NB4 (cell line): ENCODE results near the gene ENTR1.

Source experiments
- DNase-seq: peaks from one replicate; pipeline ENCODE4 v3.0.0; 2010; ENCODE audit warnings: low read depth
- H3K4me3 ChIP-seq: one replicate; pipeline ENCODE4 v1.5.1; 2011; ENCODE audit warnings: mild to moderate bottlenecking, low read depth, low read length, moderate library complexity
- MYC ChIP-seq: IDR thresholded peaks from 2 replicates; pipeline ENCODE4 v1.6.1; 2011; ENCODE audit warnings: low read depth, low read length
- POLR2A ChIP-seq: IDR thresholded peaks from 2 replicates; pipeline ENCODE4 v1.6.1; 2011; ENCODE audit warnings: mild to moderate bottlenecking; ENCODE audit not compliant: insufficient read length; ENCODE audit errors: extremely low read depth
- TF ChIP-seq, protein P1 (sequence below): IDR thresholded peaks from 2 replicates; pipeline ENCODE4 v1.6.1; 2011; ENCODE audit warnings: low read depth, low read length
- TF ChIP-seq, protein P2 (sequence below): IDR thresholded peaks from one replicate; pipeline ENCODE4 v1.5.1; 2012; ENCODE audit warnings: low read depth, low read length

The ENTR1 gene

DNA sequence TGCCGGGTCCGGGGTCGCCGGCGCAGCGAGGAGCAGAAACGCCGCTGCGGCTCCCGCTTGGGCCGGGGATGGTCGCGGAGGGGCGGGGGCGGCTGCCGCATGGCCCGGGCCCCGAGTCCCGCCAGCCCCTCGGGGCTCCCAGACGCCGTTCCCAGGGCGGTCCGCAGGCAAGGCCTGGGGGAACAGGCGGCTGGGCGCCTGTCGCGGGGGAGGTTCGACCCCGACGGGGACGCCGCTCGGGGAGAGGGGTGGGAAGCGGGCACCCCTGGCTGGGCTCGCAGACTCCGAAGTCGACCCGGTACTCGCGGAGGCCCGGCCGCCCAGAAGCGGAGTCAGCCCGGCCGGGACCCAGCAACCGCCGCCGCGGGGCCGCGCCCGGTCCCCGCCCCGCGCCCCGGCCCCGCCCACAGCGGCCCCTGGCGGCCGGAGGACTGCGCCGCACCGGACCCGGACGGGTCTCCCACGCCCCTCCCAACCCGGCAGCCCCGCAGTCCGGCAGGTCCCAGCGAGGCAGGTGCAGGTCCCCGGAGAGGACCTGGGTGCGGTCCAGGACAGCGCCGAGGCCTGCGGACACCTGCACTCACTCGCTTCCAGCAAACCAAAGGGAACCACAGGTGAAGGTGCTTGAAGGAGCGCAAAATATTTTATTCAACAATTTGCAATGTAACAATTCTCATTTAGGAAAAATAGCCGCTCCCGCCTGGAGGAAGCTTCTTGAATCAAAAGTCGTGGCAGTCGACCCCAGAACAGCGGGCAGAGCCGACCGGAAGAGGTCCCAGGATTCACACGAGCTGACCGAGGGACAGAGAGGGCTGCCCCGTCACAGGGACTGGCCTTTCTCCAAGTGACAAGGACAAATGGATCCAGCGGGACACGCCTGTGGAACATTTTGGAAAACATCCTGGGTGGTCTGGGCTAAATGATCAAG is 29.3 kb upstream of the ENTR1 start, which contains the start of gene INPP5E:
INPP5E (minus strand) TSS at position 365 of the 928 bp plus-strand sequence. CDS start 426 bp downstream, outside the sequence.
- H3K4me3 ChIP-seq, result peak within 1 kb of the TSS; percentile 56
- peak; percentile 75 for DNase-seq
- no peak; the same call in 1 of the 2 replicates for TF ChIP-seq MYC
- TF ChIP-seq, protein P1, sequence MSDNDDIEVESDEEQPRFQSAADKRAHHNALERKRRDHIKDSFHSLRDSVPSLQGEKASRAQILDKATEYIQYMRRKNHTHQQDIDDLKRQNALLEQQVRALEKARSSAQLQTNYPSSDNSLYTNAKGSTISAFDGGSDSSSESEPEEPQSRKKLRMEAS, result no peak
- TF ChIP-seq, protein P2, sequence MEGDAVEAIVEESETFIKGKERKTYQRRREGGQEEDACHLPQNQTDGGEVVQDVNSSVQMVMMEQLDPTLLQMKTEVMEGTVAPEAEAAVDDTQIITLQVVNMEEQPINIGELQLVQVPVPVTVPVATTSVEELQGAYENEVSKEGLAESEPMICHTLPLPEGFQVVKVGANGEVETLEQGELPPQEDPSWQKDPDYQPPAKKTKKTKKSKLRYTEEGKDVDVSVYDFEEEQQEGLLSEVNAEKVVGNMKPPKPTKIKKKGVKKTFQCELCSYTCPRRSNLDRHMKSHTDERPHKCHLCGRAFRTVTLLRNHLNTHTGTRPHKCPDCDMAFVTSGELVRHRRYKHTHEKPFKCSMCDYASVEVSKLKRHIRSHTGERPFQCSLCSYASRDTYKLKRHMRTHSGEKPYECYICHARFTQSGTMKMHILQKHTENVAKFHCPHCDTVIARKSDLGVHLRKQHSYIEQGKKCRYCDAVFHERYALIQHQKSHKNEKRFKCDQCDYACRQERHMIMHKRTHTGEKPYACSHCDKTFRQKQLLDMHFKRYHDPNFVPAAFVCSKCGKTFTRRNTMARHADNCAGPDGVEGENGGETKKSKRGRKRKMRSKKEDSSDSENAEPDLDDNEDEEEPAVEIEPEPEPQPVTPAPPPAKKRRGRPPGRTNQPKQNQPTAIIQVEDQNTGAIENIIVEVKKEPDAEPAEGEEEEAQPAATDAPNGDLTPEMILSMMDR, result peak; percentile 48
- TF ChIP-seq POLR2A, result peak; percentile 42

DNA sequence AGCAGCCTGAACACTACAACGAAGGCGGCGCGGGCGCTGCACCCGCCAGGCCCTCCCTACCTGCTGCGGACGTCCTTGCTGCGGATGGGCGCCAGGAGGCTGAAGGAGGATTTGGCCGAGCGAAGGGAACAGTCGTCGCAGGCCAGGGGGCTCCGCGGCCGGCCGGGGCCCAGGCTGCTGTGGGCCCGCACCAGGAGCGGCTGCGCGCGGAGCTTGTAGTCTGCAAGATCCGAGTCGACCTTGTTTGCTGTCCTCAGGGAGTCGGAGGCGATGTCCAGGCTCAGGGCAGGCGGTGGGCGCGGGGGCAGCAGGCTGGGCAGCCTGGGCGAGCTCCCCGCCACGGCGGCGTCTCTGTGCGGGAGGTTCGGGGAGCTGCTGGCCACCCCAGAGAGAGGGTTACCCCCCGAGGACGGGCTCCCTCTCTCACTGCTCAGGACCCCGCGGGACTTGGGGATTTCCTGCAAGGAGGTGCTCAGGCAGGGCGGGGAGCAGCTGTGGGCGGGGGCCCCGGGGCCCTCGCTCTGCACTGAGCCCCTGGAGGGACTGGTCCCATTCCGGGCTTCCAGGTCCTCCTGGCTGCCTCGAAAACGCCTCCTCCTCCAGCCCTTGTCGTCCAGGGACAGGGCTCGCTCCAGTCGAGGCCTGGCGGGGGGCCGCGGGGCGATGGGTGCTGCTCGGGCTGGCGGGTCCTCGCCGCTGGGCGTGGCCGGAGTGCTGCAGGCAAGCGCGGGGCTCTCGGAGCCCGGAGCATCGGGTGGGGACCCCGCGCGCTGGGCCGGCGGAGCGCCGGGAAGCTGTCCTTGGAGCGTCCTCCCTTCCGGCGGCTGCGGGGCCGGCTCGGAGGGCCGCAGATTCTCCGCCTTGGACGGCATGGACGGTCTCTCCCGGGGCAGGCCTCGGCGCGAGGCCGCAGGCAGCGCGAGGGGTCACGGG is 28.4 kb upstream of the ENTR1 start:
- TF ChIP-seq, protein P2, result no peak
- no peak for TF ChIP-seq POLR2A
- TF ChIP-seq, protein P1, result no peak
- TF ChIP-seq MYC, result no peak
- DNase-seq, result peak; percentile 66
- peak overlapping the region; percentile 56 for H3K4me3 ChIP-seq

DNA sequence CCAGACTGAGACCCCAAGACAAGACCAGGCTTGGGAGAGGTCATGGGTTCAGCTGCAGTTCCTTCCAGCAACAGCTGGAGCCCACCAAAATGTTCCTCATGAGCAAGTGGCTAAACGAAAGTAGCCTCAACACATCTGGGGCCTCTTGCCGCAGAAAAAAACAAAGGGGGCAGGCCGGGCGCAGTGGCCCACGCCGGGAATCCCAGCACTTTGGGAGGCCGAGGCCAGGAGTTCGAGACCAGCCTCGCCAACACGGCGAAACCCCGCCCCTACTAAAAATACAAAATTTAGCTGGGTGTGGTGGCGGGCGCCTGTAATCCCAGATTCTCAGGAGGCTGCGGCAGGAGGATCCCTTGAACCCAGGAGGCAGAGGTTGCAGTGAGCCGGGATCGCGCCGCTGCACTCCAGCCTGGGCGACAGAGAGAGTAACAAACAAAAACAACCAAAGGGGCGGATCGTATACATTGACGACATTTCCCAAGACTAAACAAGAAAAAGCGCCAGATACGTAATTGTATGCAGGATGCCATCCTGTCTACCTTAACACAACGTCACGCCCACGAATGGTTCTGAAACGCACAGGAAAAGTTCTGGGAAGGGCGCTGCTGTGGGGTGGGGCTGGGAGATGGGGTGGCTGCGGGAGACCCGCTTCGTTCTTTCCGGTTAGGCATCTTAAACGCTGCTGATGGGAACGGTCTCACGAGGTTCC is 27.6 kb upstream of the ENTR1 start:
- peak overlapping the region; percentile 56 for H3K4me3 ChIP-seq
- TF ChIP-seq, protein P1, result no peak
- no peak for TF ChIP-seq MYC
- TF ChIP-seq POLR2A, result no peak
- TF ChIP-seq, protein P2, result no peak
- no peak for DNase-seq

DNA sequence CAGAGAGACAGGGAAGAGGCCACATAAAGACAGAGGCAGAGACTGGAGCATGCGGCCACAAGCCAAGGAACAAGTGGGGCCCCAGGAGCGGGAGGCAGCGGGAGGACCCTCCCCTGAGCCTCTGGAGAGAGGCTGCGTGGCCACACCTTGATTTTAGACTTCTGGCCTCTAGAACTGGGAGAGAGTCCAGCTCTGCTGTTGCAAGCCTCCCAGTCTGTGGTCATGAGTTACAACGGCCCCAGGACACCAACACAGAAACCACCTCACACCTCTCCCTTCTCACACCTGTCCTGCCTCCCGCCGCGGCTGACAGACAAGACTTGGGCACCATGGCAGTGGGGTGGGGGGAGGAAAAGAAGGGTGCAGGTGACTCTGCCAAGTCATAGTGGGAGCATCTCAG is 27.0 kb upstream of the ENTR1 start:
- H3K4me3 ChIP-seq, result peak overlapping the region; percentile 25
- no peak for DNase-seq
- TF ChIP-seq, protein P2, result no peak
- TF ChIP-seq, protein P1, result no peak
- TF ChIP-seq MYC, result no peak
- no peak for TF ChIP-seq POLR2A

DNA sequence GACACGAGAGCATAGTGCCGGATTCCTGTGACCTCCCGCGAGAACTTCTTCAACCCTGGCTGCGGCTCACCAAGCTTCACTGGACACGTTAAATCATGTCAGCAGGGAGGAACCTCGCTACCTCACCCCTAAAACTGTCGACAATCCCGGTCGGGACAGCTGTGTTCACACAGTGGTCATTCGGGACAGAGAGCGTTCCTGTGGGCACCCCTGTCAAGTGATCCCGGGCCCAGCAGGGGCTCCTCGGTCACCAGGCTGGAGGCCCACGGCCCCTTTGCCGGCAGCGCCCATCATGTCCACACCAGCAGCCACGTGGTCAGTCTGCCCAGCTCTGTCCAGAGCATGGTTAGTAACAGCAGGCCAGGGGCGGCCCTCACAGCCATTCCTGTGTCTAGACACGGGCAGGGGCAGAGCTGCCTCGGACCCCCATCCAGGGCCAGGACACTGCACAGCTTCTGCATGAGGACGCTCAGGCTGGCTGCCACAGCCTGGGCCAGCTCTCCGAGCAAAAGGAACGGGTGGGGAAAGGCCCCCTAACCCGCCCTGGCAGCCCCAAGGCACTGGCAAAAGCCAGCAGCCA is 25.7 kb upstream of the ENTR1 start:
- TF ChIP-seq POLR2A (no peak), MYC (no peak)
- TF ChIP-seq, protein P1, result no peak
- TF ChIP-seq, protein P2, result no peak

More for the DNA sequence above, 25.7 kb upstream of the ENTR1 start:
- DNase-seq, result no peak
- H3K4me3 ChIP-seq, result no peak overlapping the region
